GM23338 (cell line): ENCODE measurements around the gene SC5D. TPM values are rescaled to one million over a fixed set of nuclear protein-coding genes. Genes with fewer than 3 reads are reported as not detected.
A peak's percentile ranks its signal among the peaks of the same experiment; 100 is the strongest.

ENCODE experiments used
- ATAC-seq: fragments of 200-7000 bp; cut with Tn5 transposase; 3 replicates; pipeline ENCODE4 v1.9.1; 2020
- DNase-seq: peaks from one replicate; pipeline ENCODE4 v3.0.0-alpha.2; 2015; ENCODE audit warnings: low spot score
- H2AFZ ChIP-seq: fragments of 200-600 bp; sonication (generic); 2 replicates; pipeline ENCODE4 v1.8.0; 2016; ENCODE audit warnings: antibody characterized with exemption, mild to moderate bottlenecking, moderate library complexity
- H3F3A ChIP-seq: fragments of 200-600 bp; sonication (generic); replicated peaks from 2 replicates; pipeline ENCODE4 v1.8.0; 2017; ENCODE audit warnings: antibody characterized with exemption, mixed run types, low read depth
- H3K27ac ChIP-seq: fragments of 200-600 bp; sonication (generic); 2 replicates; pipeline ENCODE4 v1.6.1; 2016; ENCODE audit warnings: low read depth
- H3K27me3 ChIP-seq: fragments of 200-600 bp; sonication (generic); 2 replicates; pipeline ENCODE4 v1.8.0; 2016; ENCODE audit warnings: mild to moderate bottlenecking, mixed run types, moderate library complexity; ENCODE audit not compliant: insufficient read depth
- H3K36me3 ChIP-seq: fragments of 200-600 bp; sonication (generic); 2 replicates; pipeline ENCODE4 v1.8.0; 2016; ENCODE audit warnings: mild to moderate bottlenecking; ENCODE audit not compliant: insufficient read depth
- H3K4me1 ChIP-seq: fragments of 200-600 bp; sonication (generic); 2 replicates; pipeline ENCODE4 v1.8.0; 2016; ENCODE audit warnings: mild to moderate bottlenecking, moderate library complexity; ENCODE audit not compliant: insufficient read depth
- H3K4me2 ChIP-seq: fragments of 200-600 bp; sonication (generic); 2 replicates; pipeline ENCODE4 v1.7.1; 2017; ENCODE audit warnings: mixed run types
- H3K4me3 ChIP-seq: fragments of 200-600 bp; sonication (generic); 2 replicates; pipeline ENCODE4 v1.6.1; 2016; ENCODE audit warnings: mixed run types
- H3K79me2 ChIP-seq: fragments of 200-600 bp; sonication (generic); replicated peaks from 2 replicates; pipeline ENCODE4 v1.8.0; 2017; ENCODE audit warnings: mild to moderate bottlenecking; ENCODE audit not compliant: insufficient read depth
- H3K9me2 ChIP-seq: fragments of 200-600 bp; sonication (generic); 2 replicates; pipeline ENCODE4 v1.8.0; 2017; ENCODE audit not compliant: insufficient read depth
- H4K20me1 ChIP-seq: fragments of 200-600 bp; sonication (generic); replicated peaks from 2 replicates; pipeline ENCODE4 v1.8.0; 2017; ENCODE audit warnings: mild to moderate bottlenecking; ENCODE audit not compliant: insufficient read depth
- H3K27ac Mint-ChIP-seq: 2 replicates; pipeline ENCODE4 v1.8.0; 2020; ENCODE audit warnings: inconsistent platforms, mild to moderate bottlenecking, moderate library complexity, mixed read lengths
- H3K27me3 Mint-ChIP-seq: 3 replicates; pipeline ENCODE4 v1.8.0; 2022; ENCODE audit warnings: low read depth, mild to moderate bottlenecking, moderate library complexity, mixed read lengths, inconsistent platforms; ENCODE audit not compliant: insufficient read depth, poor library complexity
- H3K36me3 Mint-ChIP-seq: 3 replicates; pipeline ENCODE4 v1.8.0; 2021; ENCODE audit warnings: low read depth, mild to moderate bottlenecking, inconsistent platforms, moderate library complexity, mixed read lengths
- H3K4me1 Mint-ChIP-seq: 3 replicates; pipeline ENCODE4 v1.8.0; 2020; ENCODE audit warnings: mild to moderate bottlenecking, inconsistent platforms, mixed read lengths
- H3K4me3 Mint-ChIP-seq: 3 replicates; pipeline ENCODE4 v1.8.0; 2021; ENCODE audit warnings: moderate library complexity, mild to moderate bottlenecking, inconsistent platforms, mixed read lengths
- H3K9me3 Mint-ChIP-seq: 3 replicates; pipeline ENCODE4 v1.8.0; 2020; ENCODE audit warnings: moderate library complexity, mild to moderate bottlenecking, inconsistent platforms, mixed read lengths
- CREB1 ChIP-seq: fragments of 250-450 bp; sonication (Bioruptor Pico); IDR thresholded peaks from 2 replicates; pipeline ENCODE4 v1.5.0; 2020; ENCODE audit warnings: low read depth, mild to moderate bottlenecking, moderate library complexity
- CTCF ChIP-seq, 2 experiments: fragments of 200-600 bp in 1 of 2; sonication (generic) in 1 of 2; conservative IDR thresholded peaks; 2 replicates each; pipeline versions ENCODE4 v1.5.1 to v1.6.1; 2016 to 2017; ENCODE audit warnings: antibody characterized with exemption in 2 of 2, low read depth in 2 of 2, mild to moderate bottlenecking in 2 of 2, moderate library complexity in 1 of 2
- ETS1 ChIP-seq: IDR thresholded peaks from 2 replicates; pipeline ENCODE4 v1.6.1; 2016; ENCODE audit warnings: antibody characterized with exemption
- EZH2 ChIP-seq: fragments of 200-600 bp; sonication (generic); IDR thresholded peaks from one replicate; pipeline ENCODE4 v1.8.0; 2017; ENCODE audit warnings: antibody characterized with exemption, mild to moderate bottlenecking, low read depth; ENCODE audit not compliant: unreplicated experiment
- EZH2phosphoT487 ChIP-seq: fragments of 200-600 bp; sonication (generic); IDR thresholded peaks from one replicate; pipeline ENCODE4 v1.8.1; 2018; ENCODE audit warnings: antibody characterized with exemption; ENCODE audit not compliant: unreplicated experiment
- JUNB ChIP-seq: IDR thresholded peaks from one replicate; pipeline ENCODE4 v1.6.1; 2016; ENCODE audit warnings: antibody characterized with exemption; ENCODE audit not compliant: unreplicated experiment
- NANOG ChIP-seq: IDR thresholded peaks from 2 replicates; pipeline ENCODE4 v1.6.1; 2016; ENCODE audit warnings: antibody characterized with exemption, borderline replicate concordance
- POLR2AphosphoS5 ChIP-seq: IDR thresholded peaks from 2 replicates; pipeline ENCODE4 v1.6.1; 2016; ENCODE audit warnings: antibody characterized with exemption, low read depth
- REST ChIP-seq: IDR thresholded peaks from one replicate; pipeline ENCODE4 v1.6.1; 2018; ENCODE audit warnings: antibody characterized with exemption; ENCODE audit not compliant: unreplicated experiment
- STAT1 ChIP-seq: IDR thresholded peaks from one replicate; pipeline ENCODE4 v1.6.1; 2016; ENCODE audit warnings: antibody characterized with exemption; ENCODE audit not compliant: unreplicated experiment
- ZNF114 ChIP-seq: fragments of 250-450 bp; sonication (Bioruptor Pico); IDR thresholded peaks from 2 replicates; pipeline ENCODE4 v1.5.0; 2020; ENCODE audit warnings: mild to moderate bottlenecking, moderate library complexity
- ZNF331 ChIP-seq: fragments of 250-450 bp; sonication (Bioruptor Pico); IDR thresholded peaks from 2 replicates; pipeline ENCODE4 v1.5.0; 2020; ENCODE audit warnings: low read depth, mild to moderate bottlenecking, moderate library complexity
- ZNF462 ChIP-seq: fragments of 250-450 bp; sonication (Bioruptor Pico); IDR thresholded peaks from 2 replicates; pipeline ENCODE4 v1.5.0; 2020; ENCODE audit warnings: mild to moderate bottlenecking, moderate library complexity
- polyA plus RNA-seq: library from polyadenylated mRNA; unstranded; fragments of >200 nt; fragmentation: Nextera tagmentation; extraction: Ambion mirVana; gene quantifications from 2 replicates; pipeline ENCODE4 v1.2.1, GENCODE V29; 2016
- total RNA-seq: library from RNA; depleted of rRNA; stranded (reverse); fragments of >200 nt; shearing (Covaris generic); gene quantifications from 2 replicates; pipeline ENCODE4 v1.2.3, GENCODE V29; 2014

SC5D gene
- total and polyA plus RNA-seq, 2 experiments from 2014 or later: 79.0 to 138 TPM

GRCh38 chr11:121352251-121352891, 59.8 kb downstream of the SC5D start:
- DNase-seq (no peak), ATAC-seq (peak; percentile 30; the same call in 1 of the 3 replicates)
- Mint-ChIP-seq H3K36me3 (no peaks in the 10 kb centered on the region), H3K27me3 (no peaks in the 10 kb centered on the region), H3K27ac (no peak overlapping the region), H3K9me3 (no peaks in the 10 kb centered on the region), H3K4me1 (peaks cover 9% of the 10 kb centered on the region), H3K4me3 (no peak overlapping the region)
- Histone ChIP-seq H3K79me2 (no peaks in the 10 kb centered on the region), H3K36me3 (no peaks in the 10 kb centered on the region), H3K27ac (no peak overlapping the region), H3K9me2 (no peaks in the 10 kb centered on the region; the same call in 1 of the 2 replicates), H3K27me3 (no peaks in the 10 kb centered on the region), H3K4me2 (no peak overlapping the region), H3K4me3 (no peak overlapping the region), H2AFZ (peak overlapping the region; percentile 69), H3F3A (no peaks in the 10 kb centered on the region), H3K4me1 (no peaks in the 10 kb centered on the region), H4K20me1 (no peaks in the 10 kb centered on the region)
- TF ChIP-seq ETS1 (no peak), CREB1 (no peak), EZH2phosphoT487 (no peak), NANOG (no peak), EZH2 (no peak), ZNF462 (CRISPR knock-in tag) (no peak), ZNF114 (CRISPR knock-in tag) (no peak), POLR2AphosphoS5 (no peak), CTCF (conservative IDR thresholded peaks at IDR 0.05; ENCODE audit: low read depth in 2 of 2) (no peak), JUNB (no peak), STAT1 (no peak), REST (no peak), ZNF331 (CRISPR knock-in tag) (no peak)
